DND-41 (cell line): ENCODE data around the gene JAKMIP1.

Source experiments
- ATAC-seq: fragments of 200-7000 bp; cut with Tn5 transposase; 3 replicates; pipeline ENCODE4 v1.9.1; 2021; ENCODE audit warnings: low read depth; ENCODE audit not compliant: insufficient read depth
- DNase-seq: peaks from one replicate; pipeline ENCODE4 v3.0.0-alpha.2; 2020
- H2AFZ ChIP-seq: 2 replicates; pipeline ENCODE4 v1.6.0; 2012; ENCODE audit warnings: low read depth, low read length
- H3K27ac ChIP-seq: 2 replicates; pipeline ENCODE4 v1.5.1; 2012; ENCODE audit warnings: low read length, inconsistent platforms
- H3K27me3 ChIP-seq: fragments of 200-600 bp; sonication (generic); 2 replicates; pipeline ENCODE4 v1.6.0; 2012; ENCODE audit warnings: low read length, mild to moderate bottlenecking, inconsistent platforms; ENCODE audit not compliant: insufficient read depth, poor library complexity
- H3K36me3 ChIP-seq: 2 replicates; pipeline ENCODE4 v1.5.1; 2012; ENCODE audit warnings: low read length, inconsistent platforms; ENCODE audit not compliant: insufficient read depth
- H3K4me1 ChIP-seq: 2 replicates; pipeline ENCODE4 v1.5.1; 2012; ENCODE audit warnings: mild to moderate bottlenecking, low read length; ENCODE audit not compliant: insufficient read depth
- H3K4me2 ChIP-seq: 2 replicates; pipeline ENCODE4 v1.6.0; 2012; ENCODE audit warnings: mild to moderate bottlenecking, moderate library complexity, low read length, inconsistent platforms; ENCODE audit not compliant: insufficient read depth
- H3K4me3 ChIP-seq, 2 experiments: fragments of 200-600 bp in 1 of 2; shearing (Covaris generic) in 1 of 2; 2 replicates each; pipeline ENCODE4 v1.5.1; 2012 to 2016; ENCODE audit warnings: inconsistent platforms in 2 of 2, low read length in 2 of 2, mild to moderate bottlenecking in 2 of 2, low read depth in 1 of 2, moderate library complexity in 1 of 2
- H3K79me2 ChIP-seq: 2 replicates; pipeline ENCODE4 v1.6.0; 2012; ENCODE audit warnings: low read length, inconsistent platforms; ENCODE audit not compliant: insufficient read depth
- H3K9ac ChIP-seq: 2 replicates; pipeline ENCODE4 v1.6.0; 2012; ENCODE audit warnings: low read depth, mild to moderate bottlenecking, inconsistent platforms, low read length, moderate library complexity
- H3K9me3 ChIP-seq: 2 replicates; pipeline ENCODE4 v1.5.1; 2012; ENCODE audit warnings: low read length, moderate library complexity, mild to moderate bottlenecking, inconsistent platforms; ENCODE audit not compliant: insufficient read depth, severe bottlenecking
- H4K20me1 ChIP-seq: 2 replicates; pipeline ENCODE4 v1.6.0; 2012; ENCODE audit warnings: low read length; ENCODE audit not compliant: insufficient read depth
- CTCF ChIP-seq: IDR thresholded peaks from 2 replicates; pipeline ENCODE4 v1.5.1; 2012; ENCODE audit warnings: borderline replicate concordance, low read length, moderate library complexity, mild to moderate bottlenecking; ENCODE audit not compliant: poor library complexity, severe bottlenecking; ENCODE audit errors: extremely low read depth
- EZH2 ChIP-seq: IDR thresholded peaks from 3 replicates; pipeline ENCODE4 v1.6.1; 2012; ENCODE audit warnings: borderline replicate concordance, low read depth, mild to moderate bottlenecking, moderate library complexity, low read length, inconsistent platforms; ENCODE audit not compliant: severe bottlenecking

JAKMIP1 gene

GRCh38 chr4:5984843-5985242 lies 215.5 kb downstream of the JAKMIP1 start:
- Histone ChIP-seq H2AFZ (no peak overlapping the region), H3K79me2 (no peaks in the 10 kb centered on the region), H3K27me3 (peaks cover 4% of the 10 kb centered on the region), H3K9ac (no peak overlapping the region), H3K9me3 (no peaks in the 10 kb centered on the region), H3K4me3 (no peak overlapping the region), H3K36me3 (no peaks in the 10 kb centered on the region), H3K4me1 (no peaks in the 10 kb centered on the region), H3K27ac (no peak overlapping the region), H4K20me1 (no peaks in the 10 kb centered on the region; the same call in 1 of the 2 replicates), H3K4me2 (no peak overlapping the region)
- TF ChIP-seq CTCF, result no peak
- no peak for TF ChIP-seq EZH2
- ATAC-seq, result no peak
- DNase-seq, result no peak

- TF ChIP-seq CTCF (no peak), EZH2 (no peak)
- H3K4me2 ChIP-seq, result no peak overlapping the region
- no peaks in the 10 kb centered on the region for H3K9me3 ChIP-seq
- H3K36me3 ChIP-seq, result no peaks in the 10 kb centered on the region
- H3K9ac ChIP-seq, result no peak overlapping the region
- H3K79me2 ChIP-seq, result no peaks in the 10 kb centered on the region
- no peak overlapping the region for H2AFZ ChIP-seq
- no peaks in the 10 kb centered on the region for H4K20me1 ChIP-seq
- no peaks in the 10 kb centered on the region for H3K4me1 ChIP-seq
- ATAC-seq, result no peak
- H3K27me3 ChIP-seq, result no peaks in the 10 kb centered on the region
- H3K4me3 ChIP-seq, result no peak overlapping the region
- no peak overlapping the region for H3K27ac ChIP-seq
- no peak for DNase-seq
These were observed 218.0 kb downstream of the JAKMIP1 start for GRCh38 chr4:5982156-5982973.

GRCh38 chr4:5980436-5981155 lies 219.8 kb downstream of the JAKMIP1 start:
- no peaks in the 10 kb centered on the region for H4K20me1 ChIP-seq
- no peak for DNase-seq
- H3K36me3 ChIP-seq, result no peaks in the 10 kb centered on the region
- no peaks in the 10 kb centered on the region for H3K27me3 ChIP-seq
- H3K9me3 ChIP-seq, result no peaks in the 10 kb centered on the region
- H3K27ac ChIP-seq, result no peak overlapping the region
- no peak overlapping the region for H3K4me3 ChIP-seq
- no peak for ATAC-seq
- H3K79me2 ChIP-seq, result no peaks in the 10 kb centered on the region
- no peak overlapping the region for H3K9ac ChIP-seq
- no peak overlapping the region for H2AFZ ChIP-seq
- TF ChIP-seq EZH2 (no peak), CTCF (no peak)
- H3K4me2 ChIP-seq, result no peak overlapping the region
- H3K4me1 ChIP-seq, result no peaks in the 10 kb centered on the region
